NCI-H82 treated with DMSO at 0.1 percent for 48 hours (cell line): ENCODE measurements around the gene KIN.
"Not testable (repeated sequence)": the region's sequence is repeated elsewhere in the genome, so short reads cannot be mapped to it uniquely, and the experiment has no call there.

Source experiments
- DNase-seq: peaks from one replicate; lab custom pipeline; 2025; ENCODE audit not compliant: unreplicated experiment; lab: John Stamatoyannopoulos, UW

The KIN gene

GRCh38 chr10:7787857-7788638 lies at the start of gene KIN, which contains the start of gene ATP5F1C:
KIN (minus strand) TSS chr10:7787993; CDS start chr10:7787933, 60 bp downstream.
ATP5F1C (plus strand) TSS chr10:7788177; CDS start chr10:7788208, 31 bp downstream.
- peak; percentile 77 for DNase-seq

- DNase-seq = no peak
Measured at GRCh38 chr10:7836571-7836970, 48.8 kb upstream of the KIN start.

DNA sequence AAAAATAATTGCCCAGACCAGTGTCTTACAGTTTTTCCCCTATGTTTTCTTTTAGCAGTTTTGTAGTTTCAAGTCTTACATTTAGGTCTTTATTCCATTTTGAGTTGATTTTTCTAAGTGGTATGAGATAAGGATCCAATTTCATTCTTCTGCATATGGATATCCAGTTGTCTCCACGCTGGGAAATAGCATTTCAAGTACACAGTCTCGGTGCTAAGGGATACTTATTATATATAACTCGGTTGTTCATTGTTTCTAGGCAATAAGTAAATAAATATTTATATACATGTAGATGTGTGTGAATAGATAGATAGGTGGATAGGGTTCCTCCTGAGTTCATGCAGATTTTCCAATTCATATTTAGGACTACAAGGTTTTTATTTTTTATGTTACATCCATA lies 46.5 kb upstream of the KIN start:
- no peak for DNase-seq

GRCh38 chr10:7833210-7833609 lies 45.4 kb upstream of the KIN start:
- DNase-seq = no peak

GRCh38 chr10:7832060-7832459 lies 44.3 kb upstream of the KIN start:
- DNase-seq = no peak

DNA sequence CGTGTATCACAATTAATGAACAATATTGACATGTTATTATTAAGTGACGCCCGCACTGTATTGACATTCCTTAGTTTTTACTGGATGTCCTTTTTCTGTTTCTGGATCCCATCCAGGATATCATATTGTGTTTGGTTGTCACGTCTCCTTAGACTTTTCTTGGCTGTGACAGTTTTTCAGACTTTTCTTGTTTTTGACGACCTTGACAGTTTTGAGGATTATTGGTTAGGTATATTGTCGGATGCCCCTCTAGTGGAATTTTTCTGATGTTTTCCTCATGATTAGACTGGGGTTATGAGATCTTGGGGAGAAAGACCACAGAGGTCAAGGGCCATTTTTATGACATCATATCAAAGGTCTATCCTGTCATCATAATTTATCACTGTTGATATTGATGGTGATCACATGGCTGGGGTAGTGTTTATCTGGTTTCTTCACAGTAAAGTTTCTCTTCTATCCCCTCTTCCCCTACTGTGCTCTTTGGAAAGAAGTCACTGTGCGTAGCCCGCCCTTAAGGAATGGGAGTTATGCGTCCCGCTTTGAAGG lies 41.6 kb upstream of the KIN start:
- no peak for DNase-seq

DNA sequence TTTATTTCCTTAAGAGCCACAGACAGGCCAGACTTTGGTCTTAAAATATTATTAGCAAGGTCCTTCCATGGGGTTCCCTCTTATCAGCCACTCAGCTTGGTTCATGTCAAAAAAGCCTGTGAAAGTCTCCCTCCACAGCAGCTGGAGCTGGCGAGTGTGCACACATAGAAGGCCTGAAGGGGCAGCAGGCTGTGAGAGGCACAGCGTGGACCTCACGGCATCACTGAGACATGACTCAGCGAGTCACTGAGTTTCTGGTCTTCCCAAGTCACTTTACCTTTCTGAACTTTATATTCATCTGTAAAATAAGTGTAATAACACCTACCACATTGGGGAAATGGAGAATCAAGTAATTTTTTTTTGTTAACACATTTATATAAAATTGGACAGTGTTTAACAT lies 39.2 kb upstream of the KIN start:
- no peak for DNase-seq

GRCh38 chr10:7824251-7824650 lies 36.5 kb upstream of the KIN start:
- no peak for DNase-seq

GRCh38 chr10:7819121-7819460 lies 31.3 kb upstream of the KIN start:
- DNase-seq = no peak

DNA sequence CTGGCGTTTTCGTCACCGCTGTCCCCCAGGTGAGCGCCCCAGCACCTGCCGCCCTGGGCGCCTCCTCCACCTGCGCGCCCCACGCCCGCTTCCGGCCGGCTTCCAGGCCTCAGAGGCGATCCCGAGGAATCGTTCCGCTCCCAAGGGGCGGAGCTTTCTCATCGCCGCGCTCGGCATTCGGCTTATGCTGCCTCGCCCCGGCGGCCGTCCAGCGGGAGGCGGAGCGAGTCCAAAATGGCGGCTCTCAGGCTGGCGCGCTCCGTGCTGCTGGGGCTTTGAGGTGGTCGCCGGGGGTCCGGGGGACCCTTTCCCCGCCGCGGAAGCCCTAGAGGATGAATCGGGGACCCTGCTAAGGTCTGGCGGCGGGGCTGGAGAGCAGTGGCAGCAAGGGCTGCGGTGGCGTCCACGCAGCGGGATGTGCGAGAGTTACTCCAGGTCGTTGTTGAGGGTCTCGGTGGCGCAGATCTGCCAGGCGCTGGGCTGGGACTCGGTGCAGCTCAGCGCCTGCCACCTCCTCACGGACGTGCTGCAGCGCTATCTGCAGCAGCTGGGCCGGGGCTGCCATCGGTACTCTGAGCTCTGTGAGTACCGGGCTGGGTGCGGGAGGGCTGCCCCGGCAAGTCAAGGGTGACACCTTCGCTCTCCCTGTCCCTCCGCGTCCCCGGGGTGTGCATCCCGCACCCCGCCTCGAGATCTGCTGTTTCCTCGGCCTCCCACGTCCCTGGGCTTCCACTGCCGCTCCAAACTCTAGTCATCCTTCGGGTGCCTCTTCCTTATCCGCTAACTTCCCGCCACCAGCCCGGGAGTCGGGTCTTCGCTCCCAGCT lies 30.7 kb upstream of the KIN start, which contains the start of gene TAF3:
Gene TAF3 (plus strand): TSS at position 211 of the 826 bp plus-strand sequence. CDS start 205 bp downstream, at position 416.
- no peak for DNase-seq

DNA sequence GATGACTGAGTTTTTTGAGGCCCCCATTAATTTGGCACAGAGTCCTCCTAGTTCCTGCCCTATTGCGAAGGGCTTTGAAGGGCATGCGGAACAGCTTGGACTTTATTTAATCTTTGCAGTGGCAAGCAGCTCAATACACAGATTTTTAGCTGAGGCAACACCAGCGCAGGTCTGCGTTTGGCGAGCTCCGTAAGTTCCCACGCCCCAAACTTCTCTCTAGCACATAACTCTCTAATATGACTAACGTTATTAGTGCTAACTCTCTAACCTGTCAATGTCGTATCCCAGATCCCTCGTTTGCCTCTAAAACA lies 30.1 kb upstream of the KIN start:
- DNase-seq = no peak

GRCh38 chr10:7817576-7817975 lies 29.8 kb upstream of the KIN start:
- no peak for DNase-seq

GRCh38 chr10:7813481-7813880 lies 25.7 kb upstream of the KIN start:
- DNase-seq = no peak

DNA sequence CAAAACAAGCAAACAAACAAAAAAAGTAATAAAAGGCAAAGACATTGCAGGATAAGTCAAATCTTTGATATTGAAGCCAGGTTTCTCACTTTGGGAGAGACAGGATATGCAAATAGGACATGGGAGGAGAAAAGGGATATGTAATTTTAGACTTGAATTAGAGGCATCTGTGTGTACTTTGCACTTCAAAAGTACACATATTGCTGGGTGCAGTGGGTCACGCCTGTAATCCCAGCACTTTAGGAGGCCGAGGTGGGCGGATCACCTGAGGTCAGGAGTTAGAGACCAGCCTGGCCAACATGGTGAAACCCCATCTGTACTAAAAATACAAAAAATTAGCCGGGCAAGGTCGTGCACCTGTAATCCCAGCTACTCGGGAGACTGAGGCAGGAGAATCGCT lies 23.9 kb upstream of the KIN start:
- not testable (repeated sequence) for DNase-seq

DNA sequence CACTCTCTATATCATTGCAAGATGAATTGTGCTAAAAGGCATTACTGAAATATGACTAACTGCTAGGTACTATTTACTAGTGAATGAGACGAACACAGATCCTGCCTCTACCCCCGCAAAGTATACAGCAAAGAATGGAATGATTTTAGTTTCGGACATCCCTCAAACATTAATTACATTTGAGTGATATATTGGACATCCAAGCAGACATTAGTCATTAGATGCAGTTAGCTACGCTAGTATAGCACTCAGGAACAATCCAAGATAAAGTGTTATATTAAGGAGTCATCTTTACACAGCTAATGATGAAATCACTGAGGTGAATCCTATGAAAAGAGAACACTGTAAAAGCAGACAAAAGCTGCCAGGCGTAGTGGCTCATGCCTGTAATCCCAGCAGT lies 23.2 kb upstream of the KIN start:
- no peak for DNase-seq

DNA sequence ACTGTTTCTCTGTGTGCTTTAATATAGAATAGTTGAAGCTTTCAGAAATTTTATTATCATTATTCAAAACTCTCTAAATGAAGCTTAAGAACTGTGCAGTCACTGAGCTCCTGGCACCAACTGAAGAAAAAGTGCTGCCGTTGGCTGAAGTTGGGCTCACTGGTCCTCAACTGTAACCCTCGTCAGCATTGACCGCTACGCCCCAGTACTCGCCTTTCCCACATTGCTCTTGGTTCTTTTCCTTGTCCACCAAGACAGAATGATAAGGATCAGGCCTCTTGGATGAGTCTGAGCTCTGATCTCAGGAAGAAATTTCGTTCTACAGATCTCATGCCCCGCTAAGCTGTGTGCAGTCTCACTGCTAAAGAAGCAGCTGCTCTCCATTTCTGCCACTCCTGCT lies 22.6 kb upstream of the KIN start:
- DNase-seq = no peak

GRCh38 chr10:7808686-7809267 lies 21.0 kb upstream of the KIN start:
- DNase-seq = no peak

DNA sequence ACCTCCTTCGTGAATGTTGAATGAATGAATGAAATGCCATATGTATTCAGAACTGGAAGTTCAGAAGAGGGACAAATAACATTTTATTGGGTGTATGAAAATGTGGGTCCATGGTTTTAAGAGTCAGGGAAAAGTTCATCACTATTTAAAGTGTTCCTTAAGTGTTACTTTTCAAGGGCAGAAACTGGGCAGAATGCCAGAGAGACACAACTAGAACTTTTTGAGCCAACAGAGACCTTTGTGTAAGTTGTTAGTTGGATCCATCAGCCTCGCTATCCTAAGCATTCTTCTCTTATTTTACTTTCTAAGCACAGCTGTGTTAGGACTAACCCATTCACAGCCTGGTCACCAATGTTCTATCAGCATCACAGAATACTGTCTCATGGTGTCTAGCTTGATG lies 16.9 kb upstream of the KIN start:
- no peak for DNase-seq

GRCh38 chr10:7804216-7804615 lies 16.4 kb upstream of the KIN start:
- DNase-seq = no peak

GRCh38 chr10:7802606-7803005 lies 14.8 kb upstream of the KIN start:
- DNase-seq = no peak

DNA sequence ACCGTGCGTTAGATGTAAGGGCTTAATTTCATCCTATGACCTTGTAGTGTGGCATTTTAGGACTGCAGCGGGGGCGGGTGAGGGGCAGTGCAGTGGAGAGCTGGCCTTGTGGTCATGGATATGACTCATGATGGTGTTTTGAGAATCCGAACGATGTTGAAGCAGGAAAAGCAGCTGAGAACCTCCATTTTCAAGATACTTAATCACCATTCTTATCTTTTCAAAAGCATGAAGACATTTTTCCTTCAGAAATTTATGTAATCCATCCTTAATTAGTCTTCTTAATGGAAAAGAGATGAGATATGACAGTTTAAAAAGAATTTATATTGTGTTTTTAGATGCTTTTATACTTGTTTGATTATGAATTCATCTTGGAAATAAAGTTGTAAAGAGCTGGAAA lies 9.8 kb upstream of the KIN start:
- no peak for DNase-seq

- no peak for DNase-seq
Measured at GRCh38 chr10:7795605-7796004, 7.8 kb upstream of the KIN start.
